Measurements from ENCODE around the gene HOXB6.

The HOXB6 gene

GRCh38 chr17:48611681-48612455, 7.1 kb upstream of the HOXB6 start:
- no peak for DNase-seq (ENCODE audit: low spot score)
- Mint-ChIP-seq H3K4me3 (peak overlapping the region; percentile 90), H3K27ac (peak overlapping the region; percentile 57), H3K9me3 (no peaks in the 10 kb centered on the region), H3K36me3 (ENCODE audit: low read depth) (peaks cover 3% of the 10 kb centered on the region), H3K4me1 (ENCODE audit: low read depth) (peaks cover 22% of the 10 kb centered on the region), H3K27me3 (ENCODE audit: low read depth) (peaks cover 84% of the 10 kb centered on the region)

DNA sequence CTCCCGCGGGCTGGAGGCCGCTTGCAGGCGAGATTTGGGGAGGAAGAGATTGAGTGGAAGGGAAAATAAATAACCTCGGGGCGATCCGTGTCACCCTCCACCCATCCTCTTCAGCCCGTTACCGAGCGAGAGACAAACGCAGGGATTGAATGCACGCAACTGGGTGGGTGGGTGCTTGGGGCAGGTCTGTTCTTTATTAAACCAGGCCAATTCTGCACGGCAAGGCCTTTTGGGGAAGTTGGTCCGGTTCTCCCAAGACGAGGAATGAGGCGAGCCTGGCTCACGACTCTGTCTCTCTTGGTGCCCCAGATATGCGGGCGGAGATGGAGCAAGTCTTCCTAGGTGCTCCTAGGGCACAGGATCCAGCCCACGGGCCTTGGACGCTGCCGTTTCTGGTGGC, 6.4 kb upstream of the HOXB6 start:
- Mint-ChIP-seq H3K4me1 (ENCODE audit: low read depth) (peaks cover 22% of the 10 kb centered on the region), H3K9me3 (no peaks in the 10 kb centered on the region), H3K4me3 (peak overlapping the region; percentile 90), H3K27me3 (ENCODE audit: low read depth) (peaks cover 83% of the 10 kb centered on the region), H3K27ac (peak overlapping the region; percentile 13), H3K36me3 (ENCODE audit: low read depth) (peaks cover 3% of the 10 kb centered on the region)
- no peak for DNase-seq (ENCODE audit: low spot score)

GRCh38 chr17:48610282-48611211, 5.8 kb upstream of the HOXB6 start, which contains the start of gene HOXB7:
HOXB7 (minus strand) TSS chr17:48611017; CDS start chr17:48610918, 99 bp downstream.
- H3K4me1 Mint-ChIP-seq (ENCODE audit: low read depth): peaks cover 22% of the 10 kb centered on the region
- H3K27ac Mint-ChIP-seq: peak within 1 kb of the TSS; percentile 57
- H3K4me3 Mint-ChIP-seq: peak within 1 kb of the TSS; percentile 90
- peaks cover 1% of the 10 kb centered on the region for H3K36me3 Mint-ChIP-seq (ENCODE audit: low read depth)
- H3K9me3 Mint-ChIP-seq: no peaks in the 10 kb centered on the region
- peak; percentile 54 for DNase-seq (ENCODE audit: low spot score)
- peaks cover 80% of the 10 kb centered on the region for H3K27me3 Mint-ChIP-seq (ENCODE audit: low read depth)

- no peak for DNase-seq (ENCODE audit: low spot score)
- Mint-ChIP-seq H3K9me3 (no peaks in the 10 kb centered on the region), H3K4me1 (ENCODE audit: low read depth) (peaks cover 20% of the 10 kb centered on the region), H3K4me3 (peak overlapping the region; percentile 90), H3K27ac (no peak overlapping the region), H3K36me3 (ENCODE audit: low read depth) (peaks cover 1% of the 10 kb centered on the region), H3K27me3 (ENCODE audit: low read depth) (peaks cover 78% of the 10 kb centered on the region)
These were observed 5.0 kb upstream of the HOXB6 start for GRCh38 chr17:48609759-48610281.

DNA sequence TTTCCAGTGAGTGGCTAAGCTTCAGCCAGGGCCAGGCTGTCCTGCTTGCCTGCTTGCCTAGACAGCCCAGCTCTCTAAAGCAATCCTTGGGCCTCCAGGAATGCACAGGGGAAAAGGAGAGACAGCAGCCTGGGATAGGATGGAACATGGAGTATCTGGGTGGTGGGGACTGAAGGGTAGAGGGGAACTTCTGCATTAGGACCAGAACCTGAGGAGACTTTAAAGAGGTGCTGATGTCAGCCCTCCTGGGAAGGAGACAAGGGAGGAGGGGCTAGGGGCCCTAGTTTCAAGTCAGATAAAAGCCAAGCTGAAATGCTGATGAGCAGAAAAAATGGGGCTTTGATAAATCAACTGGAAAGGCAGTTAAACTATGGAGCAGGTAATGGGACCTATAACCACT, 4.2 kb upstream of the HOXB6 start:
- peaks cover 20% of the 10 kb centered on the region for H3K4me1 Mint-ChIP-seq (ENCODE audit: low read depth)
- DNase-seq (ENCODE audit: low spot score): no peak
- no peak overlapping the region for H3K27ac Mint-ChIP-seq
- peaks cover 79% of the 10 kb centered on the region for H3K27me3 Mint-ChIP-seq (ENCODE audit: low read depth)
- H3K4me3 Mint-ChIP-seq: peak overlapping the region; percentile 3
- H3K9me3 Mint-ChIP-seq: no peaks in the 10 kb centered on the region
- H3K36me3 Mint-ChIP-seq (ENCODE audit: low read depth): peaks cover 1% of the 10 kb centered on the region

- H3K9me3 Mint-ChIP-seq: no peaks in the 10 kb centered on the region
- peaks cover 79% of the 10 kb centered on the region for H3K27me3 Mint-ChIP-seq (ENCODE audit: low read depth)
- no peak overlapping the region for H3K4me3 Mint-ChIP-seq
- peaks cover 22% of the 10 kb centered on the region for H3K4me1 Mint-ChIP-seq (ENCODE audit: low read depth)
- no peak for DNase-seq (ENCODE audit: low spot score)
- H3K36me3 Mint-ChIP-seq (ENCODE audit: low read depth): peaks cover 1% of the 10 kb centered on the region
- H3K27ac Mint-ChIP-seq: no peak overlapping the region
These were observed 3.7 kb upstream of the HOXB6 start for GRCh38 chr17:48608494-48608834.

DNA sequence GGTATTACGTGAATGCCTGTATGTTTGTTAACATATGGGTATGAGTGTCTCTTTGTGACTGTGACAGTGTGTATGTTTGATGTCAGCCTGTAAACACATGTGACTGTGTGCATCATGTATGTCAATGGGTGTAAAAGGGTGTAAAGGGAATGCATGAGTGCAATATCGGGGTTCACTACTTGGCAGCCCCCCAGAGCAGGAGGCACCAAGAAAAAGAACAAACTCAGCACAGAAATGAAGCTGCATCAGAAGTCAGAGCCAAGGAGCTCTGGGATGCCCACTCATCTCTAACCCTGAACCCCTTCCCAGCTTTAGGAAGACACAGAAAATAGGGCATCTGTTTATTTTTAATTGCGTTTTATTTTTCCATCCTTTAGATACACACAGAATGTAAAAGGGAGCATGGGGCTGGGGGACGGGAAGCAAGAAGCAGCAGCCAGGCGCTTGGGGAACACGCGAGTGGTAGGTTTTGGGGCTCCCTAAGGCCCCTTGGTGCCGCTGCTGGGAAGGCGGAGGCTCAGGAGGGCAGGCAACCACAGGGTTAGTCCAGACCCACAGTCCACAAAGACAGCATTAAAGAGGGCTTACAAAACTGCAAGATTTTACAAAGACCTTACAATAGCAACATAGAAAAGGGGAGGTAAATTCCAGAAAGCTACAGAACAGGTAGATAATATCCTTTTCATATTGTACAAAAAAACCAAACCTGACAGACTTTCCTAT, 2.3 kb upstream of the HOXB6 start:
- peaks cover 1% of the 10 kb centered on the region for H3K36me3 Mint-ChIP-seq (ENCODE audit: low read depth)
- no peak for DNase-seq (ENCODE audit: low spot score)
- H3K4me3 Mint-ChIP-seq: no peak overlapping the region
- H3K27me3 Mint-ChIP-seq (ENCODE audit: low read depth): peaks cover 80% of the 10 kb centered on the region
- peaks cover 17% of the 10 kb centered on the region for H3K4me1 Mint-ChIP-seq (ENCODE audit: low read depth)
- H3K9me3 Mint-ChIP-seq: no peaks in the 10 kb centered on the region
- H3K27ac Mint-ChIP-seq: no peak overlapping the region

DNA sequence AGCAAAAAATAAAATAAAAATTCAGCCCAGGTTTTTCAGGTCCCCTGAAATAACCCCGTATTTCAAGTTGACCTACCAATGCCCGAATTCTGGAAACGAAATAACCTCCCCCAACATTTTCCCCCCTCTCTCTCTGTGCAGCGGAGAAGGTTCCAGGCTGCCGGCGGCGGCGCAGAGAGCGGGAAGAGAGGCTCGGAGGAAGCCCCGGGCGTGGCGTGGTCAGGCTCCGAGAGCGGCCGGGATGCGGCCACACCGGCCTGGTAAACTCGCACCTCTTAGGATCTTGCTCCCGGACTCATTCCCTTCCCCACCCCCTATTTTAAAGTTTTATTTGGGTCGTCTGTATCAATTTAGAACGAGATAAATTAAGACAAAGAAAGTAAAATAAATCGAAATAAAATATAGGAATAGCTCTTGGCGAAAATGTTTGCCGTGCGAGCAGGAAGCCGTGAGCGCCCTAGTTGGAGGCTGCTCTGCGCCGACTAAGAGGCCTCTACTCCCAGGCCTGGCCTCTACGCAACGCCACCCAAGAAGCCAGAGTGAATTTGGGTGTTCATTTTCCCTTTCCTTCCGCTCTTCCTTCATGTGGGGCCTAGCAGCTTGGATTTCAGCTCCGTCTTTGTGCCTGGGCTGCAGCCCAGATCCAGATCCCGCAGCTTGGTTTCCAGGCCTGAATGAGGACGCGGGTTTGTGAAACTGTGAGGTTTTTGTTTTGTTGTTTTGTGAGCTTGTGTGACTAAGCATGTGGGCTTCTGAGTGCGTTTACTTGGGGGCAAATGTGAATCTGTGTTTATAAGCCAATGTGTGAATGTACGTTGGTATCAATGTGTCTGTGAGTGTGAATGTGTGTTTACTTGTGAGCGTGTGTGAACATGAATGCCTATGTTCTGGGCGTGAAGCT, 1.5 kb upstream of the HOXB6 start:
- H3K27me3 Mint-ChIP-seq (ENCODE audit: low read depth): peaks cover 82% of the 10 kb centered on the region
- H3K27ac Mint-ChIP-seq: no peak overlapping the region
- H3K9me3 Mint-ChIP-seq: no peaks in the 10 kb centered on the region
- no peak for DNase-seq (ENCODE audit: low spot score)
- no peak overlapping the region for H3K4me3 Mint-ChIP-seq
- peaks cover 1% of the 10 kb centered on the region for H3K36me3 Mint-ChIP-seq (ENCODE audit: low read depth)
- peaks cover 16% of the 10 kb centered on the region for H3K4me1 Mint-ChIP-seq (ENCODE audit: low read depth)

GRCh38 chr17:48605409-48605919, 678 bp upstream of the HOXB6 start:
- no peak overlapping the region for H3K27ac Mint-ChIP-seq
- no peaks in the 10 kb centered on the region for H3K36me3 Mint-ChIP-seq (ENCODE audit: low read depth)
- peaks cover 10% of the 10 kb centered on the region for H3K4me1 Mint-ChIP-seq (ENCODE audit: low read depth)
- H3K4me3 Mint-ChIP-seq: no peak overlapping the region
- H3K27me3 Mint-ChIP-seq (ENCODE audit: low read depth): peaks cover 83% of the 10 kb centered on the region
- no peak for DNase-seq (ENCODE audit: low spot score)
- no peaks in the 10 kb centered on the region for H3K9me3 Mint-ChIP-seq

- H3K4me1 Mint-ChIP-seq (ENCODE audit: low read depth): peaks cover 10% of the 10 kb centered on the region
- no peak for DNase-seq (ENCODE audit: low spot score)
- no peak overlapping the region for H3K4me3 Mint-ChIP-seq
- H3K36me3 Mint-ChIP-seq (ENCODE audit: low read depth): no peaks in the 10 kb centered on the region
- no peak overlapping the region for H3K27ac Mint-ChIP-seq
- H3K9me3 Mint-ChIP-seq: no peaks in the 10 kb centered on the region
- H3K27me3 Mint-ChIP-seq (ENCODE audit: low read depth): peaks cover 88% of the 10 kb centered on the region
These were observed 622 bp downstream of the HOXB6 start for GRCh38 chr17:48603959-48604769.

GRCh38 chr17:48601539-48602425, 3.0 kb downstream of the HOXB6 start:
- Mint-ChIP-seq H3K4me3 (no peak overlapping the region), H3K27me3 (ENCODE audit: low read depth) (peaks cover 91% of the 10 kb centered on the region), H3K9me3 (no peaks in the 10 kb centered on the region), H3K27ac (no peak overlapping the region), H3K36me3 (ENCODE audit: low read depth) (no peaks in the 10 kb centered on the region), H3K4me1 (ENCODE audit: low read depth) (peaks cover 28% of the 10 kb centered on the region)
- no peak for DNase-seq (ENCODE audit: low spot score)
